ENCODE measurements around the gene AKAP11.

AKAP11 gene

DNA sequence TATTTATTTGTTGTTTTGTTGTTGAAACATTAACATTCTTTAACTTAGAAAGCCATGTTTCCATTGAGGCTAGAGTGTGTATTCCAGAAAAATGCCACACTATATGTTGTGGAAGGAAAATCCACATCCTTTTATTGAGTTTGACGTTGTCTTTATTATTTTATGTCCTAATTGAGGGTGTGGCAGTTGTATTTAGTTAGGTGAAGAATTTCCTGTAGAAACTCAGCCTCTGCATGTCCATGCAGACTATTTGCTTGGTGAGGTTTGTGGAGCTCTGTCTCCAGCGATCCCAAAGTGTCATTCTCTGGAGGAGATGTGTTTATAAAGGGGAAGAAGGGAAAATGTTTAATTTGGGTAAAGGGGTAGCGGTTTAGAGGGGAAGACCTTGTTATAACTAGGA is 46.6 kb downstream of the AKAP11 start:
- Histone ChIP-seq H3K4me3 (ENCODE audit: low read length) (no peak overlapping the region), H3K27me3 (ENCODE audit: control insufficient read depth, insufficient read depth, low read length) (no peaks in the 10 kb centered on the region), H3K27ac (ENCODE audit: low read length) (no peak overlapping the region), H3K9me3 (ENCODE audit: control insufficient read depth, low read depth, low read length) (no peaks in the 10 kb centered on the region), H3K9ac (ENCODE audit: low read length) (no peak overlapping the region), H3K4me1 (ENCODE audit: control insufficient read depth, low read depth, low read length) (peaks cover 26% of the 10 kb centered on the region), H3K36me3 (ENCODE audit: control insufficient read depth, low read depth, low read length) (peaks cover 11% of the 10 kb centered on the region)

DNA sequence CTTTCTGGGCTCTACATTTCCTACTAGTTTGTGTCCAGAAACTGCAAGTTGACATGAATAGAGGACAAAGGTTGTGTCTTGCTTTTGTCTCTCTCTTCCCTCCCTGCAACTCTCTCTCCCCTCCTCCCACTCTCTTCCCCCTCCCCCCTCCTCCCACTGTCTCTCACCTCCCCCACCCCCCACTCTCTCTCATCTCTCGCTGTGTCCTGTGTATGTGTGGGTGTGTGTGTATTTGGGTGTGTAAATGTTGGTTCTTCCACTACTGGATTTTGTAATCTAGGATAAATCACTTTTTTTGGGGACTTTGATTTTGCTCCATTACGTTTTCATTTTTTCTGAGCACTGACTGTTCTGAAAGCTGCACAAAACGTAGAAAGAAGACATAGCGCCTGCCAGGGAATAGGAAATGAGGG is 48.4 kb downstream of the AKAP11 start:
- H3K27ac ChIP-seq (ENCODE audit: low read length): no peak overlapping the region
- peaks cover 26% of the 10 kb centered on the region for H3K4me1 ChIP-seq (ENCODE audit: control insufficient read depth, low read depth, low read length)
- H3K27me3 ChIP-seq (ENCODE audit: control insufficient read depth, insufficient read depth, low read length): no peaks in the 10 kb centered on the region
- H3K36me3 ChIP-seq (ENCODE audit: control insufficient read depth, low read depth, low read length): peaks cover 4% of the 10 kb centered on the region
- H3K4me3 ChIP-seq (ENCODE audit: low read length): peak overlapping the region; percentile 35
- peak overlapping the region; percentile 18 for H3K9ac ChIP-seq (ENCODE audit: low read length)
- no peaks in the 10 kb centered on the region for H3K9me3 ChIP-seq (ENCODE audit: control insufficient read depth, low read depth, low read length)

DNA sequence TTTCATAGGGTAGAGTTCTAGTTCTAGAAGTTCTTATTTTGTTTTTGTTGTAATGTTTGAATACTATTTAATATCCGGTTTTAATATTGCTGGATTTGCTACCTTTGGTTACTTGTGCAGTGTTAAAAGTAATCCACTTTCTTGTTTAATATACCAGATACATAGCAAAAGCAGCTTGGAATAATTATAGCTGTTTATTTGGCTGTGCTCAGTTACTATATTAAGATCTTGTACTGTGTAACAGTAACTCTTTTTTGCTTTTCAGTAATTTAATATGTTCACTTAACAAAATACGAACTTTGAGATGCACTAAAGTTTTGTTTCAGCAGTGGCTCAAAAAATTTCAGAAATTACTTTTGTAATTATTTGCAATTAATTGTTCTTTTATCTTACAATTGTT is 50.9 kb downstream of the AKAP11 start:
- H3K27me3 ChIP-seq (ENCODE audit: control insufficient read depth, insufficient read depth, low read length): no peaks in the 10 kb centered on the region
- H3K9ac ChIP-seq (ENCODE audit: low read length): no peak overlapping the region
- peaks cover 26% of the 10 kb centered on the region for H3K4me1 ChIP-seq (ENCODE audit: control insufficient read depth, low read depth, low read length)
- H3K4me3 ChIP-seq (ENCODE audit: low read length): no peak overlapping the region
- peaks cover 4% of the 10 kb centered on the region for H3K36me3 ChIP-seq (ENCODE audit: control insufficient read depth, low read depth, low read length)
- H3K27ac ChIP-seq (ENCODE audit: low read length): no peak overlapping the region
- no peaks in the 10 kb centered on the region for H3K9me3 ChIP-seq (ENCODE audit: control insufficient read depth, low read depth, low read length)

DNA sequence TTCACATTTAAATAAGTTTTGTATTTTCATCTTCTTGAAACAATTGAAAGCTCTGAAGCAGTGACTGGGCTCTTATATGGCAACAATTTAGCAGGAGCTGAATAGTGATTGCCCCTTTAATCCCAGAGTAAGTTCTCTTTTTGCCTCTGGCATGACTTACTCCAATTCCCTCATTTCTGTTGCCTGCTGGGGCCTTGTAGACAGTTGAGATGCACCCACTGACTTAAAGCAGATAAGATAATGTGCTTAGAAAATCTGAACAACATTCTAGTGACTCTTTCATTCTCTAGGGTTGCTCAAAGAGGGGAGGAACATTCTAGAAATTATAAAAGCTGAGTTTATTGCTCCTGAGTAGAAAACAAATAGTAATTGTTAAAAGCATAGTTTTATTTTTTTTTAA is 52.8 kb downstream of the AKAP11 start:
- no peak overlapping the region for H3K9ac ChIP-seq (ENCODE audit: low read length)
- H3K4me3 ChIP-seq (ENCODE audit: low read length): no peak overlapping the region
- peaks cover 13% of the 10 kb centered on the region for H3K4me1 ChIP-seq (ENCODE audit: control insufficient read depth, low read depth, low read length)
- no peak overlapping the region for H3K27ac ChIP-seq (ENCODE audit: low read length)
- H3K27me3 ChIP-seq (ENCODE audit: control insufficient read depth, insufficient read depth, low read length): no peaks in the 10 kb centered on the region
- H3K9me3 ChIP-seq (ENCODE audit: control insufficient read depth, low read depth, low read length): no peaks in the 10 kb centered on the region
- H3K36me3 ChIP-seq (ENCODE audit: control insufficient read depth, low read depth, low read length): peaks cover 4% of the 10 kb centered on the region

DNA sequence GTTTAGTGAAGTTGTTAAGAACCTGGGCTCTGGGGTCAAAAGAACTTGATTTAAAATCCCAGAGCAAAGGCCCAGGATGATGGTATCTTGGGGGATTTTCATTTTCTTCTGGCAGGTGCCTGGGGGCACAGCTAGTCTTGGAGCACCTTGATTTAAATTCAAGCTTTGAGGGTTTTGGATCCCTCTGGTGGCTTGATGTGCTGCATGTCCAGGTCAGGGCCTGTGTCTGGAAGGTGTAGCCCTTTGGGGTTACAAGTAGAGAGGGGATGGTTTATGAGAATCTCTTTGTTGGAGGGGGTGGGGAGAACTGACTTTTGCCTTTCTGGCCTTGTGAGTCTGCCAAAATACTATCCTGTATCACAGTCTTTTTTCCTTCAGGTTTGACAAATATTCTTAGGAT is 55.8 kb downstream of the AKAP11 start:
- Histone ChIP-seq H3K27me3 (ENCODE audit: control insufficient read depth, insufficient read depth, low read length) (no peaks in the 10 kb centered on the region), H3K27ac (ENCODE audit: low read length) (no peak overlapping the region), H3K9me3 (ENCODE audit: control insufficient read depth, low read depth, low read length) (no peaks in the 10 kb centered on the region), H3K4me3 (ENCODE audit: low read length) (no peak overlapping the region), H3K4me1 (ENCODE audit: control insufficient read depth, low read depth, low read length) (no peaks in the 10 kb centered on the region), H3K36me3 (ENCODE audit: control insufficient read depth, low read depth, low read length) (no peaks in the 10 kb centered on the region), H3K9ac (ENCODE audit: low read length) (no peak overlapping the region)

DNA sequence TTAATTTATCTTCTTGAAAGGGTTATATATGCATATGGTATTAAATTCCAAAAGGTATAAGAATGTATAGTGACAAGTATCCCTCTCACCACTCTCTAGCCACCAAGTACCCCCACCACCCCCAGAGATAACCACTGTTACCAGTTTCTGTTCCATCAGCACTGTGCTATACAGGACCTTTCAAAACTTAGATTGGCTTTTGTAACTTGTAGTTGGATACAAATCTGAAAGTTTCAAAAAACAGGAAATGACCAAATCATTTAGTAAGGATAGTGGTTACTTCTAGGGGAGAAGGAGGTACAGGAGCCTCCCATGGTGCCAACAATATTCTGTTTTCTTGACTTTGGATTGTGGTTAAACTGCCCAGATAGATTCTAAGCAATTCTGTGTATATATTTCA is 56.7 kb downstream of the AKAP11 start:
- H3K9me3 ChIP-seq (ENCODE audit: control insufficient read depth, low read depth, low read length): no peaks in the 10 kb centered on the region
- H3K27ac ChIP-seq (ENCODE audit: low read length): no peak overlapping the region

DNA sequence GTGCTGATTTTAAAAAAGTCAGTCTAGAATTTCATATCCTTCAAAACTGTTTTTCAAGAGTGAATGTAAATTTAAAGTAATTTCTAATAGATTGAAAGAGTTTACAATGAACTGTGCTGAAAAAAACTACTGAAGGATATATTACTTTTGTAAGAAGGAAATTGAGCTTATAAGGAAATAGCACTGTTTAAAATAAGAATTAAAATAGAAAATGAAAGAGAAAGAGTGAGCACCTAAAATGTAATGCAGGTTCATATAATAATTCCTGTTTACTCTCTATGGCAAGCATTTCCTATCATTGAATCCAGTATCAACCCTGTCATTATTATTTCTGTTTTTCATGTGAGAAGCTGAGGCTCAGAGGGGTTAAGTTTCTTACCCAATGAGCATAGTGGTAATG is 57.3 kb downstream of the AKAP11 start:
- Histone ChIP-seq H3K27me3 (ENCODE audit: control insufficient read depth, insufficient read depth, low read length) (no peaks in the 10 kb centered on the region), H3K9ac (ENCODE audit: low read length) (no peak overlapping the region)

More for the DNA sequence above, 56.7 kb downstream of the AKAP11 start:
- no peaks in the 10 kb centered on the region for H3K4me1 ChIP-seq (ENCODE audit: control insufficient read depth, low read depth, low read length)
- no peak overlapping the region for H3K9ac ChIP-seq (ENCODE audit: low read length)
- H3K27me3 ChIP-seq (ENCODE audit: control insufficient read depth, insufficient read depth, low read length): no peaks in the 10 kb centered on the region
- H3K4me3 ChIP-seq (ENCODE audit: low read length): no peak overlapping the region
- H3K36me3 ChIP-seq (ENCODE audit: control insufficient read depth, low read depth, low read length): no peaks in the 10 kb centered on the region

DNA sequence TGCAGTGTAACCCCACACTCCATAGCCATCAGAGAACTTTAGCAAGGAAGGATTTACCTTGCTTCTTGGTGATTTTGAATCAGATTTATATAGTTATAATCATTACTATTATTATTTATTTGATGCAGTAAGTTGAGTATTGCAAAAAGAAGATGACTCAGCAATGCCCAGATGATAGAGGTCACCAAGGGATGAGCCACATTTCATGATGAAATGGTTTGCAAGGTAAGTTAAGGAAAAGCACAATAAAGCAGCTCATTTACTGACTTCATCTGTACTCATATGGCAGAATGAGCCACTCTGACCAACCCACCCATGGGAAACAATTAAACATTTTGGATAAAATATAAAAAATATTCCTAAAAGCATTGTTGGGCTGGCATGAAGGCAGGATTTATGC is 59.1 kb downstream of the AKAP11 start:
- H3K36me3 ChIP-seq (ENCODE audit: control insufficient read depth, low read depth, low read length): no peaks in the 10 kb centered on the region
- H3K9me3 ChIP-seq (ENCODE audit: control insufficient read depth, low read depth, low read length): no peaks in the 10 kb centered on the region
- no peak overlapping the region for H3K9ac ChIP-seq (ENCODE audit: low read length)
- H3K27ac ChIP-seq (ENCODE audit: low read length): no peak overlapping the region
- H3K27me3 ChIP-seq (ENCODE audit: control insufficient read depth, insufficient read depth, low read length): no peaks in the 10 kb centered on the region
- H3K4me3 ChIP-seq (ENCODE audit: low read length): no peak overlapping the region
- H3K4me1 ChIP-seq (ENCODE audit: control insufficient read depth, low read depth, low read length): no peaks in the 10 kb centered on the region

More for the DNA sequence above, 57.3 kb downstream of the AKAP11 start:
- Histone ChIP-seq H3K4me3 (ENCODE audit: low read length) (no peak overlapping the region), H3K4me1 (ENCODE audit: control insufficient read depth, low read depth, low read length) (no peaks in the 10 kb centered on the region), H3K36me3 (ENCODE audit: control insufficient read depth, low read depth, low read length) (no peaks in the 10 kb centered on the region), H3K27ac (ENCODE audit: low read length) (no peak overlapping the region), H3K9me3 (ENCODE audit: control insufficient read depth, low read depth, low read length) (no peaks in the 10 kb centered on the region)

DNA sequence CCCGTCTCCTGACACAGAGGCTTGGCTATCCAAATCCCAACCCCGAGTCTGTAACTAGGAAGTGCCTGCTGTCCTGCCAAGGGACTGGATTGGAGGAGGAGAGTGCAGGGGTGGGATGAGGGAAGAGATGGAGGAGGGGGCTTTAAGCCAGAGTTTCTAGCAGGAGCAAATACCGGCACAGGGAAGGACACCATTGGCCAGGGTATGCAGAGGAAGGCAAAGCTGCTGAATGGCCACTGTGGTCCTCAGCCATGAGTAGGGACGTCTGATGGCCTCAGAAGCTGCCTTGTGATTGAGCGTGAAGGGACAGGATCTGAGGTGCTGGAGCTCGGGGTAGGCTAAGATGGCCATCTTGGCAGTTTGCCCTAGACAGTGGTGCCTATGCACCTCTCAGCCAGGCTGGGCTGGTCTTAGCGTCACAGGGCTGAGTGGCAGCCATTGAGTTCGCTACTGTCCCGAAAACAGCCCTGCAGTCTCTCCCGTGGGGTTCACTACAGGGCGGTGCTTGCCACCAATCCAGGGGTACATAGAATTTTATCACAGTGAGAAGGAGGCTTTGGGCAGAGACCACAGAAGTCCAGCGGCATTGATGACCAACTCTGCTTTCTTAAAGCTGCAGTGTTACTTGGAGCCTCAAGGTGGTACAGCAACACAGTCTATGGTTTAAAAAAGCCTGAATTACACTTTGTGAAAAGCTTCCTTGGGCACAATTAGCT is 61.8 kb downstream of the AKAP11 start:
- Histone ChIP-seq H3K27ac (ENCODE audit: low read length) (no peak overlapping the region), H3K27me3 (ENCODE audit: control insufficient read depth, insufficient read depth, low read length) (no peaks in the 10 kb centered on the region), H3K36me3 (ENCODE audit: control insufficient read depth, low read depth, low read length) (no peaks in the 10 kb centered on the region), H3K4me1 (ENCODE audit: control insufficient read depth, low read depth, low read length) (no peaks in the 10 kb centered on the region), H3K4me3 (ENCODE audit: low read length) (no peak overlapping the region), H3K9me3 (ENCODE audit: control insufficient read depth, low read depth, low read length) (no peaks in the 10 kb centered on the region), H3K9ac (ENCODE audit: low read length) (no peak overlapping the region)

DNA sequence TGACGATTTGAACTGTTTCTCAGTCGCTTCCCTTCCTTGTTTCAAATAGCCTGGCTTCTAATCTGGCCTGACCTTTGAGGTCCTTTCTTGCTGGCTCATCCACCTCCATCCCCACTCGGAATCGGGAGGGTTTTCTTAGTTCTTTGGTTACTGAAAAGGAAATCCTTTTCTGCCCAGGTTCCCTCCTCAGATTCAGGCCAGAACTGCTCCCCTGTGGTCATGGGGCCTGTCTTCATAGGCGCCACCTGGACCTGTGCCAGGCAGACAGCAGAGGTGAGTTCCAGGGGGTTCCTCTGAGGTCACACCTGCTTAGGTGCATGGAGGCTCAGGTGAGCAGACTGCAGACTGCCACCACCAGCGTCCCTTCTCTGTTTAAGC is 62.4 kb downstream of the AKAP11 start:
- H3K36me3 ChIP-seq (ENCODE audit: control insufficient read depth, low read depth, low read length): no peaks in the 10 kb centered on the region
- no peaks in the 10 kb centered on the region for H3K4me1 ChIP-seq (ENCODE audit: control insufficient read depth, low read depth, low read length)
- no peak overlapping the region for H3K27ac ChIP-seq (ENCODE audit: low read length)
- H3K27me3 ChIP-seq (ENCODE audit: control insufficient read depth, insufficient read depth, low read length): no peaks in the 10 kb centered on the region
- H3K9me3 ChIP-seq (ENCODE audit: control insufficient read depth, low read depth, low read length): no peaks in the 10 kb centered on the region
- H3K9ac ChIP-seq (ENCODE audit: low read length): no peak overlapping the region
- H3K4me3 ChIP-seq (ENCODE audit: low read length): no peak overlapping the region

DNA sequence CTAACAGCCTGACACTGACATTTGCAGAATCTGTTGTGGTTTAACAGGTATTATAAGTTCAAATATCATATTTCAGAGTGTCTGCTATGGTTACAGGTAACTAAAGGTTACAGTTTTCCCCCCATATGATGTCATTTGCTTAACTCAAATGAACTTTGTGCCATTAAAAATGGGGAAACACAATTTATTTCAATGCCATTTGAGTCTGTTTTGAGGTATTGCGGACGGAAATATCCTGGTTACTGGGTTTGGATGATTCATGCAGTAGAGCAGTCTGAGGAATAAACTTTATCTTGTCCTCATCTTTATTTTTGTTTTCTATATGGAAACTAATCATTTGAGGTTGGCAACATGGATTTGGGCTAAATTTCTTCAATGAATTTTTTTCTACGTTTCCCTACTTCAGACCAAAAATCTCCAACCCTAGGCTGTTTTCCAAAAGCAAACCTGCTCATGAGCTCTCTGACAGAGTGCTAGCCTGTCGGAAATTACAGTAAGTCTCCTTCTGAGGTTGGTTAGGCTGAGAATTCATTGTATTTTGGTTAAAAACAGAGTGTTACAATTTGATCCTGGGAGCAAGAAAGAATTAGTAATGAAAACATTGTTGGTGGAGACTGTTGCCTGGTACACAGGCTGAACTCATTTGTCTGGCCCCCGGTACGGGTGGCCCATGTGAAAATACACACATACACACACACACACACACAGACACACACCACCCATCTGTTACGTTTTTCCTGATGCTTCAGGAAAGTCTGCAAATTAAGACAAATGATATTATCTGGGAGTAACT is 66.1 kb downstream of the AKAP11 start:
- Histone ChIP-seq H3K27ac (ENCODE audit: low read length) (no peak overlapping the region), H3K27me3 (ENCODE audit: control insufficient read depth, insufficient read depth, low read length) (no peaks in the 10 kb centered on the region), H3K9ac (ENCODE audit: low read length) (no peak overlapping the region), H3K36me3 (ENCODE audit: control insufficient read depth, low read depth, low read length) (no peaks in the 10 kb centered on the region), H3K9me3 (ENCODE audit: control insufficient read depth, low read depth, low read length) (no peaks in the 10 kb centered on the region), H3K4me1 (ENCODE audit: control insufficient read depth, low read depth, low read length) (no peaks in the 10 kb centered on the region), H3K4me3 (ENCODE audit: low read length) (no peak overlapping the region)

DNA sequence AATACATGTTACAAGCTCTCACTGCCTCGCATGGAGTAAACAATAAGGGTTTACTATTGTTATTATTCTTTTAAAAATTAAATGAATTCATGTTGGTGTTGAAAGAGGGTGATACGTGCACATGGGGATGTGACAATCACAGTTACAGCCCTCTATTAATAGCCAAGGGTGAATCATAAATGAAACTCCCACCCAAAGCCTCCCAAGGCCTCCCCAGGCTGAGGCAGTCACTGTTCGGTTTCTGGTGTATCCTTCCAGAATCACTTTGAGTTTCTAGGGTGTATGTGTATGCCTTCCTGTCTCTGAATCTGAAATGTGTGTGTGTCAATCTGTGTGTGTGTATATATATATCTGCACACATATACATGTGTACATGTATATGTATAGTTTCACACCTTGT is 73.4 kb downstream of the AKAP11 start:
- H3K36me3 ChIP-seq (ENCODE audit: control insufficient read depth, low read depth, low read length): no peaks in the 10 kb centered on the region

More for the DNA sequence above, 73.4 kb downstream of the AKAP11 start:
- Histone ChIP-seq H3K27ac (ENCODE audit: low read length) (no peak overlapping the region), H3K9ac (ENCODE audit: low read length) (no peak overlapping the region), H3K9me3 (ENCODE audit: control insufficient read depth, low read depth, low read length) (no peaks in the 10 kb centered on the region), H3K27me3 (ENCODE audit: control insufficient read depth, insufficient read depth, low read length) (no peaks in the 10 kb centered on the region), H3K4me3 (ENCODE audit: low read length) (no peak overlapping the region), H3K4me1 (ENCODE audit: control insufficient read depth, low read depth, low read length) (no peaks in the 10 kb centered on the region)

Measured in iPS-18a (cell line).